Suprapubic skin (tissue), 4 donors: ENCODE data around the gene RALA. TPM values are rescaled to one million over a fixed set of nuclear protein-coding genes. Genes with fewer than 3 reads are reported as not detected.

Experiments used
- DNase-seq, 2 donors: peaks; one replicate each; pipeline ENCODE4 v3.0.0-alpha.2; 2019; ENCODE audit warnings: low spot score in 2 of 2
- H3K27ac ChIP-seq: fragments of 200-600 bp; sonication (generic); one replicate; pipeline ENCODE4 v1.5.1; 2019
- H3K27me3 ChIP-seq: fragments of 200-600 bp; sonication (generic); one replicate; pipeline ENCODE4 v1.5.1; 2019
- H3K36me3 ChIP-seq: fragments of 200-600 bp; sonication (generic); one replicate; pipeline ENCODE4 v1.5.1; 2019
- H3K4me1 ChIP-seq: fragments of 200-600 bp; sonication (generic); one replicate; pipeline ENCODE4 v1.5.1; 2019
- H3K4me3 ChIP-seq: fragments of 200-600 bp; sonication (generic); one replicate; pipeline ENCODE4 v1.5.1; 2019; ENCODE audit warnings: mild to moderate bottlenecking
- H3K9me3 ChIP-seq: fragments of 200-600 bp; sonication (generic); one replicate; pipeline ENCODE4 v1.5.1; 2019
- EP300 ChIP-seq: sonication (generic); formaldehyde crosslinking; IDR thresholded peaks from one replicate; pipeline ENCODE4 v1.6.1; 2017; ENCODE audit warnings: antibody characterized with exemption
- POLR2A ChIP-seq, 2 donors: fragments of 450-650 bp; IDR thresholded peaks; one replicate each; pipeline ENCODE4 v1.6.1; 2017; ENCODE audit warnings: antibody characterized with exemption in 2 of 2, mild to moderate bottlenecking in 2 of 2, moderate library complexity in 2 of 2
- POLR2AphosphoS5 ChIP-seq, 3 donors: sonication (generic); formaldehyde crosslinking; IDR thresholded peaks; one replicate each; pipeline ENCODE4 v1.6.1; 2017; ENCODE audit warnings: antibody characterized with exemption in 3 of 3
- WGBS: methylation state at CpG from one replicate; pipeline ENCODE4 v1.1.5; 2018; 5-methylcytosine and 5-hydroxymethylcytosine counted together
- total RNA-seq, 4 donors: library from RNA; depleted of rRNA; stranded (reverse); fragments of >200 nt; gene quantifications; one replicate each; pipeline ENCODE4 v1.1.0, GENCODE V29; 2016
- TF ChIP-seq, protein P1 (sequence below), 2 donors: fragments of 200-600 bp in 1 of 2; fragments of 450-650 bp in 1 of 2; sonication (generic) in 1 of 2; IDR thresholded peaks; one replicate each; pipeline ENCODE4 v1.5.1; 2016 to 2019; ENCODE audit warnings: antibody characterized with exemption in 2 of 2, mild to moderate bottlenecking in 1 of 2, moderate library complexity in 1 of 2

The RALA gene
- total RNA-seq, 4 donors from 2014 or later, result 15.5 to 24.1 (median 15.9) TPM

- TF ChIP-seq EP300, result no peak
- no peaks in the 10 kb centered on the region for H3K27me3 ChIP-seq
- H3K4me1 ChIP-seq, result no peaks in the 10 kb centered on the region
- 93% methylated on average over 2 of the region's 2 CpGs for WGBS
- H3K4me3 ChIP-seq, result no peak overlapping the region
- H3K9me3 ChIP-seq, result no peaks in the 10 kb centered on the region
- DNase-seq, result no peak
- peaks cover 1% of the 10 kb centered on the region for H3K36me3 ChIP-seq
- H3K27ac ChIP-seq, result no peak overlapping the region
These were observed 40.8 kb upstream of the RALA start for GRCh38 chr7:39582536-39582935.

DNA sequence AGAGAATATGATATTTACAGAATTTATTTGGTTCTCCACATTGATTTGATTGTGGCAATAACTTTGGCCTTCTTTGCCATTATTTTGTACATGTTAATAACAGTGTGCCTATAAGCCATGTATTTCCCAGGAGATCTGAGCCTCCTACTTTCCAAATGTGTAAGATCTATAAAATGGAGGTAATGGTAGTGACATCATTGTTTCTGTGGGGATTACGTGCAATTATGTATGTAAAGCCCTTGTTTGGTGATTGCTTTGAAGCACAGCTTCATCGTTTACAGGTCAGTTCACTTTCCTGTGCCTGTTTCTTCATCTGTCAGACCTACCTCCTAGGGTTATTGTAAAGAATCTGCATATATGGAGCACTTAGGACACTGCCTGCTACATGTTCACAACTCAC, 39.8 kb upstream of the RALA start:
- Histone ChIP-seq H3K4me1 (no peaks in the 10 kb centered on the region), H3K27me3 (no peaks in the 10 kb centered on the region), H3K27ac (no peak overlapping the region), H3K9me3 (no peaks in the 10 kb centered on the region), H3K4me3 (no peak overlapping the region), H3K36me3 (no peaks in the 10 kb centered on the region)
- no peak for DNase-seq
- no peak for TF ChIP-seq POLR2A (IDR thresholded peaks at IDR 0.05)
- no peak for TF ChIP-seq POLR2AphosphoS5 (IDR thresholded peaks at IDR 0.05)
- TF ChIP-seq, protein P1, sequence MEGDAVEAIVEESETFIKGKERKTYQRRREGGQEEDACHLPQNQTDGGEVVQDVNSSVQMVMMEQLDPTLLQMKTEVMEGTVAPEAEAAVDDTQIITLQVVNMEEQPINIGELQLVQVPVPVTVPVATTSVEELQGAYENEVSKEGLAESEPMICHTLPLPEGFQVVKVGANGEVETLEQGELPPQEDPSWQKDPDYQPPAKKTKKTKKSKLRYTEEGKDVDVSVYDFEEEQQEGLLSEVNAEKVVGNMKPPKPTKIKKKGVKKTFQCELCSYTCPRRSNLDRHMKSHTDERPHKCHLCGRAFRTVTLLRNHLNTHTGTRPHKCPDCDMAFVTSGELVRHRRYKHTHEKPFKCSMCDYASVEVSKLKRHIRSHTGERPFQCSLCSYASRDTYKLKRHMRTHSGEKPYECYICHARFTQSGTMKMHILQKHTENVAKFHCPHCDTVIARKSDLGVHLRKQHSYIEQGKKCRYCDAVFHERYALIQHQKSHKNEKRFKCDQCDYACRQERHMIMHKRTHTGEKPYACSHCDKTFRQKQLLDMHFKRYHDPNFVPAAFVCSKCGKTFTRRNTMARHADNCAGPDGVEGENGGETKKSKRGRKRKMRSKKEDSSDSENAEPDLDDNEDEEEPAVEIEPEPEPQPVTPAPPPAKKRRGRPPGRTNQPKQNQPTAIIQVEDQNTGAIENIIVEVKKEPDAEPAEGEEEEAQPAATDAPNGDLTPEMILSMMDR (IDR thresholded peaks at IDR 0.05), result no peak
- no peak for TF ChIP-seq EP300
- 84% methylated on average over 2 of the region's 2 CpGs for WGBS

DNA sequence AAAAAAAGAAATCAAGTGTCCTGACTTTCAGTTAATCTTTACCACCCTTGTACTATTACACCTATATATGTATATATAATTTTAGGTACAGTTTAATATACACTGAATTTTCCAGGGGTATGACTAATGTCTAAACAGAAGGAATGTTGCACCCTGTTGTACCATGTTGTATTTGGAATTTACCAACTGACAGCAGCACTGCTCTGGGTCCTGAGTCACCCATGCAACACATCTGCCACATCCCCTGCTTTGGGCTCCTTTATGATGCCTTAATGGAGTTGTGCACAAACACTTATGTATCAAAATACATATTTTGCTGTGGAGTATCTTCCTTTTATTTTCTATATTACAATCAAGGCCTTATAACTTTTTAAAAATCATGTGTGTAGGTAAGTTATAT, 36.0 kb upstream of the RALA start:
- Histone ChIP-seq H3K27me3 (no peaks in the 10 kb centered on the region), H3K4me3 (no peak overlapping the region), H3K9me3 (no peaks in the 10 kb centered on the region), H3K36me3 (no peaks in the 10 kb centered on the region), H3K27ac (no peak overlapping the region), H3K4me1 (peaks cover 5% of the 10 kb centered on the region)
- DNase-seq, result no peak
- TF ChIP-seq EP300 (no peak), POLR2AphosphoS5 (IDR thresholded peaks at IDR 0.05) (no peak), POLR2A (IDR thresholded peaks at IDR 0.05) (no peak)
- TF ChIP-seq, protein P1 (IDR thresholded peaks at IDR 0.05), result no peak

DNA sequence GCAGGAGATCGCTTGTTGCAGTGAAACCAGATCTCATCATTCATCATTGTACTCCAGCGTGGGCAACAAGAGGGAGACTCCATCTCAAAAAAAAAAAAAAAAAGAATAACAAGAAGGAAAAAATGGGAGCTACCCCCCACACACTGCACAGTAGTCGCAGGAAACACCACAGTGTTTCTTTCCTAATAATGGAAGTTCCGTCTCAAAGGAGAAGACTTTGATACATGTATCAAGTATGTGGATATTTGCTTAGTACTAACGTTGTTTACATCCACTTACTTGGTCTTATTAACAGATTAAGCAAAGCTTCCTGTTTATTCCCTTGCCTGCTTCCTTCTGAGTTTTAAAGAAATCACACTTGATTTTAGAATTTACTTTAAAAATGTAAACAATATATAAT, 35.0 kb upstream of the RALA start:
- WGBS, result 77% methylated on average over 5 of the region's 5 CpGs
- Histone ChIP-seq H3K27ac (no peak overlapping the region), H3K36me3 (no peaks in the 10 kb centered on the region), H3K4me3 (no peak overlapping the region), H3K4me1 (peaks cover 5% of the 10 kb centered on the region), H3K27me3 (no peaks in the 10 kb centered on the region), H3K9me3 (no peaks in the 10 kb centered on the region)
- no peak for DNase-seq
- TF ChIP-seq EP300, result no peak
- no peak for TF ChIP-seq POLR2AphosphoS5 (IDR thresholded peaks at IDR 0.05)
- no peak for TF ChIP-seq POLR2A (IDR thresholded peaks at IDR 0.05)
- TF ChIP-seq, protein P1 (IDR thresholded peaks at IDR 0.05), result no peak

DNA sequence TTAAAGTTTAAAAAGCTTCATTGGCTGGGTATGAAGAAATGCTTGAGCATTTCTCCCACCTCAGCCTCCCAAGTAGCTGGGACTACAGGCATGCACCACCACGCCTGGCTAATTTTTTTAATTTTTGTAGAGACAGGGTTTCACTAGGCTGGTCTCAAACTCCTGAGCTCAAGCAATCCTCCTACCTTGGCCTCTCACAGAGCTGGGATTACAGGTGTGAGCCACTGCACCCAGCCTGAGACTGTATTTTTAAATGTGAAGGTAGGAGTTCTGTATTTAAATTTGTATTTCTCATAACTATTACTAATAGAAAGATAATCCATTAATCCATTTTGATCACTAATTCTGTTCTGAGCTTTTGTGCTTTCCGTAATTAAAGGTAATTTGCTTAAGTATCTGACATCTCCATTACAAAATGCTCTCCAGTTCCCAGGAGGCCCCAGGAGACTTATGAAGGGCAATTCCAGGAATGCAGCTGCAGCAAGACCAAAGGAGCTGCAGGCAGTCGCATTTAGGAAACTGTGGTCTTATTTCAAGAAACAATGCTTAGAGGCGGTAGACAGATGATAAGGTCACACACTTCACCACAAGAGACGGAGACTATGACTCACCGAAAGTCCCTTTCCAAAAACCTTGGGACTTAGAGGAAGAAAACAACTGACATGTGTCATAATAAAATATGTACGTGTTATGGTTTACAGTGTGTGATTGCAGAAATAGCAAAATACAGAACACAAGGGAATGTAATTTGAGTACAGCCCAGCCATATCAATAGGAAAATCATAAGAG, 33.9 kb upstream of the RALA start:
- Histone ChIP-seq H3K4me3 (no peak overlapping the region), H3K4me1 (peaks cover 5% of the 10 kb centered on the region), H3K36me3 (no peaks in the 10 kb centered on the region), H3K9me3 (no peaks in the 10 kb centered on the region), H3K27me3 (no peaks in the 10 kb centered on the region), H3K27ac (peak overlapping the region; percentile 14)
- no peak for DNase-seq
- WGBS, result 43% methylated on average over 7 of the region's 7 CpGs
- TF ChIP-seq POLR2A (IDR thresholded peaks at IDR 0.05) (no peak), POLR2AphosphoS5 (IDR thresholded peaks at IDR 0.05) (peak in 1 of 3 donors; percentile 15)

- H3K36me3 ChIP-seq, result no peaks in the 10 kb centered on the region
- DNase-seq, result no peak
- no peaks in the 10 kb centered on the region for H3K27me3 ChIP-seq
- H3K9me3 ChIP-seq, result no peaks in the 10 kb centered on the region
- H3K4me1 ChIP-seq, result peaks cover 5% of the 10 kb centered on the region
- 29% methylated on average over 2 of the region's 2 CpGs for WGBS
- H3K27ac ChIP-seq, result peak overlapping the region; percentile 27
- no peak overlapping the region for H3K4me3 ChIP-seq
- TF ChIP-seq, protein P1 (IDR thresholded peaks at IDR 0.05), result no peak
- TF ChIP-seq POLR2A (IDR thresholded peaks at IDR 0.05) (no peak), EP300 (no peak), POLR2AphosphoS5 (IDR thresholded peaks at IDR 0.05) (no peak)
These were observed 30.8 kb upstream of the RALA start for GRCh38 chr7:39592586-39592985.
